Head of caudate nucleus (tissue), 42 donors: ENCODE data around the gene PKDCC.
"Not testable (repeated sequence)": the region's sequence is repeated elsewhere in the genome, so short reads cannot be mapped to it uniquely, and the experiment has no call there.

ENCODE experiments used
- DNase-seq, 42 donors: peaks; one replicate each; pipeline versions ENCODE4 v3.0.0 to v3.0.0-alpha.2; 2020 to 2021; ENCODE audit warnings: mixed read lengths in 7 of 42
- intact Hi-C: fragments of 100-400 bp; cut with DNase I; formaldehyde crosslinking; loops from one replicate; pipeline ENCODE4 v1.15.0; 2022

Gene PKDCC

GRCh38 chr2:42059261-42059898 is 11.6 kb downstream of the PKDCC start:
- DNase-seq, result no peak
- intact Hi-C loops, result no loop called here

- no peak for DNase-seq
- intact Hi-C loops, result no loop called here
Observed at GRCh38 chr2:42060028-42060427, 12.2 kb downstream of the PKDCC start.

- intact Hi-C loops, result no loop called here
- DNase-seq, result peak in 13 of 42 donors; percentile 15 to 55 (median 36)
Observed at GRCh38 chr2:42060718-42061619, 13.1 kb downstream of the PKDCC start.

- no peak for DNase-seq
- intact Hi-C loops, result no loop called here
Observed at GRCh38 chr2:42061839-42062238, 14.0 kb downstream of the PKDCC start.

- intact Hi-C loops, result no loop called here
- no peak for DNase-seq
Observed at GRCh38 chr2:42063431-42064171, 15.8 kb downstream of the PKDCC start.

GRCh38 chr2:42064417-42064942 is 16.7 kb downstream of the PKDCC start:
- intact Hi-C loops, result no loop called here
- DNase-seq, result no peak

- DNase-seq, intact Hi-C loops: not testable (repeated sequence)
Observed at GRCh38 chr2:42065753-42066152, 17.9 kb downstream of the PKDCC start.

- DNase-seq, intact Hi-C loops: not testable (repeated sequence)
Observed at GRCh38 chr2:42067001-42067400, 19.2 kb downstream of the PKDCC start.

- no peak for DNase-seq
- intact Hi-C loops, result no loop called here
Observed at GRCh38 chr2:42067521-42067920, 19.7 kb downstream of the PKDCC start.

- intact Hi-C loops, result no loop called here
- no peak for DNase-seq
Observed at GRCh38 chr2:42068571-42069178, 20.9 kb downstream of the PKDCC start.

- no peak for DNase-seq
- intact Hi-C loops, result no loop called here
Observed at GRCh38 chr2:42069568-42069967, 21.7 kb downstream of the PKDCC start.

GRCh38 chr2:42071791-42072190 is 24.0 kb downstream of the PKDCC start:
- no peak for DNase-seq
- intact Hi-C loops, result no loop called here

- peak in 1 of 42 donors; percentile 23 for DNase-seq
Observed at GRCh38 chr2:42072349-42073118, 24.7 kb downstream of the PKDCC start.

GRCh38 chr2:42073739-42074503 is 26.1 kb downstream of the PKDCC start:
- DNase-seq, result peak in 1 of 42 donors; percentile 31
- intact Hi-C loops, result no loop called here

More at GRCh38 chr2:42072349-42073118, 24.7 kb downstream of the PKDCC start:
- intact Hi-C loops, result no loop called here

- intact Hi-C loops, result no loop called here
- no peak for DNase-seq
Observed at GRCh38 chr2:42074661-42075060, 26.8 kb downstream of the PKDCC start.

- no peak for DNase-seq
- intact Hi-C loops, result no loop called here
Observed at GRCh38 chr2:42076357-42077225, 28.8 kb downstream of the PKDCC start.

- intact Hi-C loops, result no loop called here
- no peak for DNase-seq
Observed at GRCh38 chr2:42077343-42077742, 29.5 kb downstream of the PKDCC start.
